Activated gamma-delta T cell (primary cell): ENCODE results near the gene LNPEP.
A peak's percentile ranks its signal among the peaks of the same experiment; 100 is the strongest.

ENCODE experiments used
- DNase-seq: peaks from one replicate; lab custom pipeline; 2025; lab: John Stamatoyannopoulos, UW
- total RNA-seq, 2 donors: gene quantifications; one replicate each; lab custom pipeline; 2026; lab: John Stamatoyannopoulos, UW

The LNPEP gene
- total RNA-seq, result 399 to 497 reads per million in 2 donors

DNA sequence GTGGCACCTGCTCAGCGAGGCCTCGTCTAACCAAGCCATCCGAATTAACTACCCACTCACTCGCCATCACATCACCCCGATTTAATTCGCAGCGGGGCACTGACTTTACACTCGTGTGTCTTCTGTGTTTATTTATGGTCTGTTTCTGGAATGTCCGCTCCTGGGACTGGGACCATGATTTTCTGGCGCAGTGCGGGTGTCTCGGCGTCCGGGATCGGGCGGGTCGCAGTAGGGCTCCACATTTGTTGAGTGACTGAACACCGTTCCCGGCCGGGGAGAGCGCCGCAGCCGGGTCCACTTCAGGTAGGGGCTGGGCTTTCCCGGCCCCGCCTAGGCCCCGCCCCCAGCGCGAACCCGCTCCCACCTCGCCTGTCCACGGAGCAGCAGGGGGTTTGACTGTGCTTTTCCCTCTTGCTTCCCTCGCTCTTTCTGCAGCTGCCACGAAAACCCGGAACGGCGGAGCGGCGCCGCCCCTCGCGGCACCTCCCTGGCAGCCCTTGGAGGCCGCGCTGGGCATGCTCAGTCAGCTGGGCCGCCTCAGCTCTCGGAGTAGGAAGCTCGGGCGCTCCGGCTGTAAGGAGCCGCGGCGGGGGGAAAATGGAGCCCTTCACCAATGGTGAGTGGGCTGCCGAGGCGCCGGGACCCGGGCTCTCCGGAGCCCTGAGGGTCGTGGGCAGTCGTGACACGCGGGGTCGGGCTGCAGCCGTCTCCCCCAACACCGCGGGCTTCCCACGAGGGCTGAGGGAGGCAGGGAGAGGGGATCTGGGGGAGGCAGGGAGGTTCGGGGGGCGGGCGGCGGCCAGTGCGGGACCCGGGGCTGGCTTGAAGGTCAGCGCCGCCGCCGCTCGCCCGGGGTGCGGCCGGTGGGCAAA, at the start of gene LNPEP:
Gene LNPEP (plus strand): TSS at position 522 of the 872 bp plus-strand sequence. CDS start 76 bp downstream, at position 598.
- DNase-seq, result peak; percentile 95

DNA sequence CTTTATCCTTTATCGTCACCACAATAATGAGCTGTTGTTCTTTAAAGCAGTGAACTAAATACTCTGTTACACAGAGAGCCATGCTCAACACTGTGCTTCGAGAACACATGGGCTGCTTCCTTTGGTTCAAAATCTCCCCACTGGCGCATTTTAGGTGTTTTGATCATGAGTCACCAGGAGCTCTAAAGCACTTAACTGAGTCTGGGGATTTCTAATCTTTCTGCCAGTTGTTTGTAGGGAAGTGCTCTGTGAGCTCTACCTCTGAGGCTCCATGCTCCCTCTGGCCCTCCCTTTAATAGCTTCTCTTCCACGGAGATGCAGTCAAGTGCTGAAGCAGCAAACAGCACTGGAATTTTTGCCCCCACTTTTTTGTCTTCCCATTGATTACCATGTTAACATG, 42.5 kb upstream of the LNPEP start:
- DNase-seq, result no peak

DNA sequence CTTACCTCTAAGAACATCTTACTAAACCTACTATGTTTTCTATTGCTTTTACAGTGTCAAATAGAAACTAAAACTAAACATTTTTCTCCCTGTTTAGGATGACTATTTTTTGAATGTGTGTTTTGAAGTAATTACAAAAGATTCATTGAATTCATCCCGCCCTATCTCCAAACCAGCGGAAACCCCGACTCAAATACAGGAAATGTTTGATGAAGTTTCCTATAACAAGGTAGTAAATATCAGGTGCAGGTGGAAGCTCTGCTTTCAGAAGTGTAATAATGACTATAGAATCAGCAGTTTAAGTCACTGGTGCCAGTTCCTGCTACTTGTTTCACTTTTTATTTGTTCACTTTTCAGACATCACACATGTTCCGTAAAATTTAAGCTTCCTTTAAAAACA, 39.6 kb upstream of the LNPEP start:
- DNase-seq, result no peak

DNA sequence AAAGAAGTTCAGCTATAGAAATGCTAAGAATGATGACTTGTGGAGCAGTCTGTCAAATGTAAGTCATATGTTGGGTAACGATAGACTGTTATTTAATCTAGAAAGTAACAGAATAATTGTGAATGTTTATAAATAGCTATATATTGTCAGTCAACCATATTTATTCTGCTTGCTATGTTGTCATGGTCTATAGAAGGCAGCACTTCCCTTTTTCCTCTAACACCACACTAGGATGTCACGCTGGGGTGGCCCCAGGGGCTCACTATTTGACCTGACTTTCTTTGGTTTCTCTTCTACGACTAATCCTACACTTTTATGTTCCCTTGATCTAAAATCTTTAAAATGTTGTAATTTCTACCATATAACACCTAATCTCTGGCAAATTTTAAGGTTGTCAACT, 39.1 kb upstream of the LNPEP start:
- no peak for DNase-seq

DNA sequence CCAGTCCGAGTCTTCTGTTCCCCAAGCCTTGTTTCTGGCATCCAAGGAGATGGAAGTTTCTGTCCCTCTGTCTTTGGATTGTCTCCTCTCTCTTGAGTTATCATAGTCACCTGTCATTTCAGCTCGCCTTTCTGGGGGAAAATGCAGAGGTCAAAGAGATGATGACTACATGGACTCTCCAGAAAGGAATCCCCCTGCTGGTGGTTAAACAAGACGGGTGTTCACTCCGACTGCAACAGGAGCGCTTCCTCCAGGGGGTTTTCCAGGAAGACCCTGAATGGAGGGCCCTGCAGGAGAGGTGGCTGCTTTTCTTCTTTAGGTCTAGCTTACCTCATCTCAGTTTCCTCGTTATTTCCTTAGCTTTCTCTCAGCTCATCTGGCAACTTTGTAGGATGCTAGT, 34.5 kb upstream of the LNPEP start:
- DNase-seq, result no peak

DNA sequence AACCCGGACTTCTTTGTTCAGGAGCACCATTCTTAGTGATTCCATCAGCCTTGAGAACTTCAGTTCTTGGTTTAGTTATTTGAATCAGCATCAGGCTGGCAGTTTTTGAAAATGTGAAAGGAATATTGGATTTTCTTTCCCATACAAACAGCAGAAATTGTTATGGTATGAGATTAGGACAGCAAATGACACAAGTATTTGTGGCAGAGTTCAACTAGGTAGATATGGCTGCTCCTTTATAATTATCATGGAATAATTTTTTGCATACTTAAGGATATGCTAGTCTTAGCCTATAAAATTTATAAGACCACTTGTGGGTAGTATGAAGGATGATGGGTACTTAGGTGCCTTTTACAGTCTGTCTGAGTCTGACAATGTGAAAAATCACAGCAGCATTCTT, 34.0 kb upstream of the LNPEP start:
- DNase-seq, result no peak

DNA sequence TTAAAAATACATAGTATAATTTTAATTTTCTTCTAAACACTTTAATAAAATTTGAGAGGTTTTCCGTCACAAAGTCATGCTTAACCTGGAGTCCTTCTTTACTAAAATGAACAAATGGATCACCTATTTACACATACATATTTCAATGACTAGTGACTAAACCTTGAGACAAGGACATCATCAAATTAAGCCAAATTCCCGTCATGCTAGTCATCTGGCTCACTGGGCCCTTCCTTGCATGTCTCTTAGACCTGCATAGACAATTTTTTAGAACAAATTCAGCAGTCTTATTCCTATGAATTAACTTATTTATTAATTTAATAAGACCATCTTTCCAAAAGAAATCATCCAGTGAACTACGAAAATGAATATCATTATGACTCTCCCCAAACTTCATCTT, 33.0 kb upstream of the LNPEP start:
- DNase-seq, result no peak

DNA sequence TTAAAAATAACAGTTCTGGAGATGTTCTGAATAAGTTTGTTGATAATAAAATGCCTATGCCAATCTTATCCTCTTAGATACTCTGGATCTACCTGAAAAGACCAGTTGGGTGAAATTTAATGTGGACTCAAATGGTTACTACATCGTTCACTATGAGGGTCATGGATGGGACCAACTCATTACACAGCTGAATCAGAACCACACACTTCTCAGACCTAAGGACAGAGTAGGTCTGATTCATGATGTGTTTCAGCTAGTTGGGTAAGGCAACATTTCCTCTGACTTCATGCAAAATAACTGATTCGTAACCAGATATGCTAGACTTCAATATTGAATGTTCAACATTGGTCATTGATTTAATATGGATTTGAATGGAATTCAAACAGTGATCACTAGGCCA, 32.6 kb upstream of the LNPEP start:
- DNase-seq, result no peak

DNA sequence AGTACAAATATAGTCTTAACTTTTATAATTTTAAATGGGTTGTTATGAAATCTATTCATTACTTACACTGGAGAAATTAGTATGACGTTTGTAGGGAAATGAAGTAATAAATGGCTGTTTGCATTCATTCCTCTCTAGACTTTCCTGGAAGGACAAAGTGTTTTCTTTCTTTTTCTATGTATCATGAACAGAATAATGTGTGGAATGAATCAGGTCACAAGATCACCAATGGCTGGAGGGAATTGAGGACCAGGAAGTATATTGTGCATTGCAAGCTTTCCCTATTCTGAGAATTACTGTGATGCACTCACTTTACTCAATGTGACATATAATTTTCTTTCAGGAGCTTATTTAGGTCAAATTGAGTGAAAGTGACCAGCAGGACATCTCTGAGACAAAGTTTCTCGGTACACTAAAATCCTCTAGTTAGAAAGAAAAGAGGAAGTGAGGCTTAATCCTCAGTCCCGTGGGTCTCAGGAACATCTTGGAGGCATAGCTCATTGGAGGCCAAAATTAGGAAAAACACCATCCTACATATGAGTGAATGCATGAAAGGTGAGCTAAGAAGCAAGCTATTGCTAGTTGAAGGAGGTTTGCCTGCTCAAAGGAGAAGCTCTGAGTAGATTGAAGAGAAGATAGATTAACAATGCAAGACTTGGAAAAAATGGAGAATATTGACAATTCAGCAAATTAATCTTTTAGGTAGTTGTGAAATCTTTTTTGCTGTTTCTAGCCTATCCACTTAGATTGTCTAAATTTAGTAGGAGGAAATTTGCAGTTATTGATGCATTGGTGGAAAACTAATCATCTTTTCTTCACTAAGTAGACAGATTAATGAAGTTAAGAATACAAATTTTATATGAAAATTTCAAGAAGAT, 31.6 kb upstream of the LNPEP start:
- no peak for DNase-seq

DNA sequence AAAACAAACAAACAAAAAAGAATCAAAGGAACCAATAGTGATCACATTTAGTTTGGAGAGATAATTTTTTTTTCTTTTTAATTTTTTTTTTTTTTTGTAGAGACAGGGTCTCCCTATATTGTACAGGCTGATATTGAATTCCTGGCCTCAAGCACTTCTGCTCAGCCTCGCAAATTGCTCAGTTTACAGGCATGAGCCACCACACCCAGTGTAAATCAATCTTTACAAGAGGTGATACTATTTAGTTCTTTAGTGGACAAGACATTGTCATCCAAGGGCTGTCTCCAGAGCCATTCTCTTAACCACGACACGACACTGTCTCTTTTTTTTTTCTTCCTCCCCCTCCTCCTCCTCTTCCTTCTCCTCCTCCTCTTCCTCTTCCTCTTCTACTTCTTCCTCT, 30.0 kb upstream of the LNPEP start:
- DNase-seq, result no peak

DNA sequence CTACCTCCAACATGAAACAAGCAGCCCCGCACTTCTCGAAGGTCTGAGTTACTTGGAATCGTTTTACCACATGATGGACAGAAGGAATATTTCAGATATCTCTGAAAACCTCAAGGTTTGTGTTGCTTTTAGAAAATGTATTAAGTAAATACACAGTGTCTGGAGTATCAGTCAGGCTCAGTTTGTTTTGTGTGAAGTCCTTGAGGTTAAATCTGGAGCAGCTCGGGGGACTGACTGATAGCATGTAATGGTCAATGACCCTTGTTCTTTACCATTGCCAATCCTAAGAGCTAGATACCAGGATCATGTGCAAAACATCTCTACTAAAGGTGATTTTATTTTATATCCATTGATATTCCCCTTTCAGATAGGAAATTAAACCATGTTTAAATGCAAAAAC, 26.9 kb upstream of the LNPEP start:
- DNase-seq, result no peak

DNA sequence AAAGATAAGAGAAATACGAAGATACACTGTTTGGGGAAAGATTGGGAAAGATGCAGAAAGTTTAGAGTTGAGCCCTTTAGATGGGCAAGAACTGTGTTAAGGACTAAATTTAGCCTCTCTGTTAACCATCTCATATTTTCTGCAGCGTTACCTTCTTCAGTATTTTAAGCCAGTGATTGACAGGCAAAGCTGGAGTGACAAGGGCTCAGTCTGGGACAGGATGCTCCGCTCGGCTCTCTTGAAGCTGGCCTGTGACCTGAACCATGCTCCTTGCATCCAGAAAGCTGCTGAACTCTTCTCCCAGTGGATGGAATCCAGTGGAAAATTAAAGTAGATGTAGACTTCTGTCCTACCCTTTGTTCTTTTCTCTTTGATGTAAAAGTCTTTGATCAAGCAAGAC, 26.4 kb upstream of the LNPEP start:
- no peak for DNase-seq

DNA sequence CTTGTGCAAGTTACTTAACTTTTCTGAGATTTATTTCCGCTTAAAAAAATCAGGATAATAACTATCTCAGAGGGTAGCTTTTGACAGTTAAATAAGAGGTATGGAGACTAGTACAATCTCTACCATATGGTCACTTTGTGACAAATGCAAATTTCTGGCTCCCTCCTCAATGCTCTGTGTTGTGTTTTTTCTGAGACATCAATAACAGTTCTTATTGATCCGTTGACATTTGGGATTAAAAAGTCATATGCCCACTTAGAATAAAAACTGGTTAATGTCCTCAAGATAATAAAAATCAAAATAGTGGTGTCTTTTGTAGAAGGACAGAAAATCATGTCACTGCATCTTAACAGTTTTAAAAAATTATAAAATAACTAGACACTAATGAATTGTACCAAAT, 24.7 kb upstream of the LNPEP start:
- DNase-seq, result no peak

DNA sequence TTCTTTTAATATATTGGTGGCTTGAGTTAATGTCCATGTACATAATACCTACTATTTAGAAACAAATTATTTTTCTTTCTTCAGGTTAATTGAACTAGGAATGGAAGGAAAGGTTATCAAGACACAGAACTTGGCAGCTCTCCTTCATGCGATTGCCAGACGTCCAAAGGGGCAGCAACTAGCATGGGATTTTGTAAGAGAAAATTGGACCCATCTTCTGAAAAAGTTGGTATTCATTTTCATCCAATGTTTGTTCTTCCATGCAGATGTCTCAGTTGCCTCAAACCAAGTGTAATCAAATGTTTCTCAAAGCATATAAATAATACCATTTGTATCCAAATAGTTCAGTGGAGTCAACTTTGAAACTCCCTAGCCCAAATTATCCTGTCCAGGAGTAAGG, 22.6 kb upstream of the LNPEP start:
- no peak for DNase-seq

DNA sequence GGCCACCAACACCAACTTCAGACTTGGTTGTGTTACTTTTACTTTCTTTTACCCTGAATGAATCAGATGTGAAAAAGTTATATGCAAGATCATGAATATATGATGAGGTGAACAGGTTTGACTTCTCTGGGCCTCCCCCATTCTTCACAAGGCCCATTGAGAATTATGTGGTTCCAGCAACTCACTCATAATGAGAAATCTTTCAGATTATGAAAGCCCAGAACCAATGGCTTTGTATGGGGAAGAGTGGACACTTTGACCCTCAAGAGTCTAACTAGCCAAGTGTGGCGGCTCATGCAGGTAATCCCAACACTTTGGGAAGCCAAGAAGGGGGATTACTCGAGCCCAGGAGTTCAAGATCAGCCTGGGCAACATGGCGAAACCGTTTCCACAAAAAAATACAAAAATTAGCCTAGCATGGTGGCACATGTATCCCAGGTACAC, 16.1 kb upstream of the LNPEP start:
- no peak for DNase-seq

DNA sequence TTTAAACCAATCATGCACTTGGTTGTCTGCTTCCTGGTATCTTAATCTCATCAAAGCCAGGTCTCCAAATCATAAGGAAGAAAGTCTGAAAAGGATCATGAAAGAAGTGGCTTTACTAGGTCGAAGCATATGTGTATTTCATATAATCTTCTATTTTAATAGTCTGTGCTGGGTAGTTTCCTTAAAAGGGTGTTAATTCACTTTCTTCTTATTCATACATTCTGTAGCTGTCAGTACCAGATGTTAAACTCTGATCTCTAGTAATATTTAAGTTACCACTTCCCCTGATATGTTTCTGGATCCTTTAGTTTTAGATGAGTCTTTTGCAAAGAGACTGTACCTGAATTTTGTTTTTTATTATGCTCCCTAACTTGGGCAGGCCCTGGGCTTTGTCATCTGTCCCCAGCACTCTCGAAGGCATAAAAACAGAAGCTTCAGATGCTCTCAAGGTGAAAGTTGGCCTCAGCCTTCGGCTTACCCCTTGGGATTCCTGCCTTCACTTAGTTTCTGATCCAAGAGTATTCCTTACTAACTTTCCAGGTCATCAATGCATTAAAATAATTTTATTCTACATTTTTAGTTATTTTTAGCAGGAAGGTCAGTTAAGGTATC, 15.0 kb upstream of the LNPEP start:
- no peak for DNase-seq

DNA sequence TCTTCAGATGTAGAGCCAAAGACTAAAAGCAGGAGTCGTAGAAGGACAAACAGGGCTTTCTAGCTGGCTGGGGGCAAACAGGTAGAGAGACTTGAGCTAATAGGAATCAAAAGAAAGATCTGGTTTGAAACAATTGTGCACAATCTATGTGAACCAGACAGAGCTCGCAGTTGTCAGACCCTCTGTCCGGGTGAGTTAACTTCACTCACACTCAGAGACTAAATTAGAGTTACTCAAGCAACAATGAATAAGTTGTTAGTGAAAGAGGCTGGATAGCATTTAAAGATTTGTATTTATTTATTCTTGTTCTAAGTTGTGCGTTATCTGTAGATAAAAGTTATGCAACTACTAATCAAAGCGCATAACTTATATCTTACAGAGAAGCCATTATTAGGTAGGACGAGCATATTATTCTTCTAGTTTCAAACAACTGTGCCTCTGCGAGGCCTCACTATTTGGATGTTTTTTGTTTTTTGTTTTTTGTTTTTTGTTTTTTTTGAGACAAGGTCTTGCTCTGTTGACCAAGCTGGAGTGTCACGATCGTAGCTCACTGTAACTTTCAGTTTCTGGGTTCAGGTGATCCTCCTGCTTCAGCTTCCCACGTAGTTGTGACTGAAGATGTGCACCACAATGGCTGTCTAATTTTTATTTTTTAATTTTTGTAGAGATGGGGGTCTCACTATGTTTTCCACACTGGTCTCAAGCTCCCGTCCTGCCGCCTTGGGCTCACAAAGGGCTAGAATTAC, 13.2 kb upstream of the LNPEP start:
- DNase-seq, result no peak

DNA sequence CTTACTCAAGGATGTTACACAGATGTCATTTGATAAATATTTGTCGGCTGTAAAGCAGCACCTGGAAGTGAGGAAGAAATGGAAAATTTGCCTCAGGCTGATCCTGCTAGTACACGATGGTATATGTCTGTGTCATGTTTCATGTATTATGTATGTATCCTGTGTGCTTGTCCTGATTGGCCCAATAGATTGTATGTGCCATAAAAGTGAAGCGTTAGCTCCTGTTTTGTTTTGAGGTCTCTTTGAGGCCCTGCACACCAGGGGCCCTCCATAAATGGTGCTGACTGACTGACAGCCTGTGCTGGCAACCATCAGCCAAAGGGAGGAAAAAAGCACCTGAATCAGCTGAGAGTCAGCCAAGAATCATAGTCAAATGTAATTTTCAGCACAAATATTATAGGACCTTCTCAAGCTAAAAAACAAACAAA, 11.8 kb upstream of the LNPEP start:
- no peak for DNase-seq

DNA sequence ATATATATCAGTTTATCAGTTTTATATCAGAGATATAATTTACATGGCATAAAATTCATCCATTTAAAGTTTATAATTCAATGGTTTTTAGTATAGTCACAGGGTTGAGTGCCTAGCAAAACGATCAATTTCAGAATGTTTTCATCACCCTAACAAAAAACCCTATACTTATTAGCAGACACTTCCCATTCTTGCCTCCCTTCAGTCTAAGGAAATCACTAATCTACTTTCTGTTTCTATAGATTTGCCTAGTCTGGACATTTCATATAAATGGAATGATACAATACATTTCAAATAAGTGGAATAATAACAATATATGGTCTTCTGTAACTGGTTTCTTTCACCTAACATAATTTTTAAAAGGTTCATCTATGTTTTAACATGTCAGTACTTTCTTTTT, 9.6 kb upstream of the LNPEP start:
- DNase-seq, result no peak

DNA sequence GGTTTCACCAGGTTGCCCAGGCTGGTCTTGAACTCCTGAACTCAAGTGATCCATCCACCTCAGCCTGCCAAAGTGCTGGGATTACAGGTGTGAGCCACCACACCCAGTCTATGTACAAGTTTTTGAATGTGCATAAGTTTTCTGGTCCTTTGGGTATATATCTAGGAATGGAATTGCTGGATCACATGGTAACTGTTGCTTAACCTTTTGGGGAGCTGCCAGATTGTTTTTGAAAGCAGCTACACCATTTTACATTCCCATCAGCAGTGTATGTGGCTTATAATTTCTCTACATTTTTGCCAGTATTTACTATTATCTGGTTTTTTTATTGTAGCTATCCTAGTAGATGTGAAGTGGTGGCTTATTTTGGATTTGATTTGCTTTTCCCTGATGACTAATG, 8.9 kb upstream of the LNPEP start:
- no peak for DNase-seq

DNA sequence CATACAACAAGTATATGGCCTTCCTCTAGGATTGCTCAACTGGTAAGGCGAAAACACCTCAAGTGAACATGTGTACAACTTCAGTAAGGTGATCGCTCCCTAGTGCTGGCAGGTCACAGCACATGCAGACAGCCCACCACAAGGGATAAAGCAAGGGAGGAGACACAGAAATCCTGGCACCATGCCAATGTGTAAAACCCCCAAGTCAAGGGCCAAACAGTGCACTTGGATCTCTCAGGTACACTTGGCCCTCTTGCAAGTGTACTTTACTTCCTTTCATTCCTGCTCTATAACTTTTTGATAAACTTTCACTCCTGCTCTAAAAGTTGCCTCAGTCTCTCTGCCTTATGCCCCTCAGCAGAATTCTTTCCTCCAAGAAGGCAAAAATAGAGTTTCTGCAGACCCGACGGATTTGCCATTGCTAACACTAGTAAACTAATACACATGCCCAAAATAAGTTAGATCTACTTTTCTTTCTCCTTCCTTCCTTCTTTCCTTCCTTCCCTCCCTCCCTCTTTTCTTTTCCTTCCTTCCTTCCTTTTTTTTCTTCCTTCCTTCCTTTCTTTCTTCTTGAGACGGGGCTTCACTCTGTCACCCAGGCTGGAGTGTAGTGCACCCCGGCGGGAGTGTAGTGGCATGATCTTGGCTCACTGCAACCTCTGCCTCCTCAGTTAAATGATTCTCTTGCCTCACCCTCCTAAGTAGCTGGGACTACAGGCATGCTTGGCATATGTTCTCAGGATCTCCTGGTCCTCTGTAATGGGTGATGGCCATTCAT, 6.8 kb upstream of the LNPEP start:
- DNase-seq, result no peak
